A549 (cell line): ENCODE results near the gene MUC15. TPM values are rescaled to one million over a fixed set of nuclear protein-coding genes. Genes with fewer than 3 reads are reported as not detected.
A peak's percentile ranks its signal among the peaks of the same experiment; 100 is the strongest.

Source experiments
- ATAC-seq, 2 experiments: fragments of 200-7000 bp in 1 of 2; fragments of >200 bp in 1 of 2; cut with Nextera tagmentation in 1 of 2; cut with Tn5 transposase in 1 of 2; 3 replicates each; pipeline versions ENCODE4 v1.8.0 to v1.9.1; 2018 to 2020; ENCODE audit warnings: mild to moderate bottlenecking in 1 of 2, moderate library complexity in 1 of 2
- CTCF ChIA-PET: fragments of 300-600 bp; sonication (Branson Sonifier 250); formaldehyde crosslinking; extraction: SDS; loops from one replicate; lab custom pipeline; 2021; ENCODE audit warnings: antibody characterized with exemption, inconsistent platforms; lab: Yijun Ruan, JAX
- POLR2A ChIA-PET: fragments of 350-600 bp; formaldehyde crosslinking; extraction: SDS; loops from one replicate; lab custom pipeline; 2021; ENCODE audit warnings: antibody characterized with exemption, inconsistent platforms; lab: Yijun Ruan, JAX
- DNase-seq, 2 experiments: peaks; one replicate each; pipeline versions ENCODE4 v3.0.0 to v3.0.0-alpha.2; 2011 to 2016; ENCODE audit warnings: low read depth in 1 of 2, low spot score in 1 of 2
- FAIRE-seq: peaks from 2 replicates; lab custom pipeline; 2011; peaks lifted over from hg19 to GRCh38; lab: Jason Lieb, UNC
- H3K27ac ChIP-seq, 2 experiments: fragments of >200 bp; sonication (Bioruptor Twin); formaldehyde crosslinking; 3 replicates each; pipeline ENCODE4 v1.5.1; 2016 to 2017
- H3K4me1 ChIP-seq: fragments of >200 bp; sonication (Bioruptor Twin); formaldehyde crosslinking; 3 replicates; pipeline ENCODE4 v1.6.1; 2016
- H3K4me2 ChIP-seq: fragments of >200 bp; sonication (Bioruptor Twin); formaldehyde crosslinking; 3 replicates; pipeline ENCODE4 v1.6.1; 2016
- H3K4me3 ChIP-seq: fragments of >200 bp; sonication (Bioruptor Twin); formaldehyde crosslinking; 3 replicates; pipeline ENCODE4 v1.5.1; 2016
- H3K9me3 ChIP-seq: fragments of >200 bp; sonication (Bioruptor Twin); formaldehyde crosslinking; 3 replicates; pipeline ENCODE4 v1.6.1; 2016
- CBX2 ChIP-seq: fragments of 200-600 bp; sonication (generic); IDR thresholded peaks from 2 replicates; pipeline ENCODE4 v1.6.1; 2016; ENCODE audit warnings: low read depth, mild to moderate bottlenecking, borderline replicate concordance
- CBX8 ChIP-seq: fragments of 200-600 bp; sonication (generic); IDR thresholded peaks from 2 replicates; pipeline ENCODE4 v1.6.1; 2016
- CEBPB ChIP-seq, 2 experiments: fragments of >200 bp in 1 of 2; sonication (Bioruptor Twin) in 1 of 2; formaldehyde crosslinking in 1 of 2; IDR thresholded peaks; 2 replicates each; pipeline ENCODE4 v1.6.1; 2012 to 2016
- CHD2 ChIP-seq: fragments of 150-350 bp; IDR thresholded peaks from 2 replicates; pipeline ENCODE4 v1.6.1; 2014; ENCODE audit warnings: low read length; ENCODE audit not compliant: partially characterized antibody
- EHF ChIP-seq: fragments of 250-450 bp; sonication (Bioruptor Pico); IDR thresholded peaks from 2 replicates; pipeline ENCODE4 v1.5.0; 2020; ENCODE audit warnings: mild to moderate bottlenecking
- FOSB ChIP-seq: fragments of 250-450 bp; sonication (Bioruptor Pico); IDR thresholded peaks from 2 replicates; pipeline ENCODE4 v1.5.0; 2020; ENCODE audit warnings: mild to moderate bottlenecking, moderate library complexity
- JUNB ChIP-seq: fragments of >200 bp; sonication (Bioruptor Twin); formaldehyde crosslinking; IDR thresholded peaks from 2 replicates; pipeline ENCODE4 v1.6.1; 2016
- MAZ ChIP-seq: fragments of 150-350 bp; IDR thresholded peaks from 2 replicates; pipeline ENCODE4 v1.6.1; 2014; ENCODE audit warnings: antibody characterized with exemption, low read depth, low read length, borderline replicate concordance
- NPAS2 ChIP-seq: fragments of 250-450 bp; sonication (Bioruptor Pico); IDR thresholded peaks from 2 replicates; pipeline ENCODE4 v1.8.0; 2022; ENCODE audit warnings: mild to moderate bottlenecking, moderate library complexity, borderline replicate concordance
- RCOR1 ChIP-seq: fragments of 150-350 bp; IDR thresholded peaks from 2 replicates; pipeline ENCODE4 v1.6.1; 2014; ENCODE audit warnings: antibody characterized with exemption, low read length, low read depth
- SMC3 ChIP-seq: fragments of >200 bp; sonication (Bioruptor Twin); formaldehyde crosslinking; IDR thresholded peaks from 3 replicates; pipeline ENCODE4 v1.6.1; 2018; ENCODE audit warnings: inconsistent platforms
- TP53 ChIP-seq: fragments of 250-450 bp; sonication (Bioruptor Pico); IDR thresholded peaks from 2 replicates; pipeline ENCODE4 v1.5.0; 2021; ENCODE audit warnings: mild to moderate bottlenecking, moderate library complexity
- ZC3H11A ChIP-seq: fragments of 450-650 bp; IDR thresholded peaks from 2 replicates; pipeline ENCODE4 v1.6.1; 2014; ENCODE audit warnings: antibody characterized with exemption, mild to moderate bottlenecking
- ZFP36 ChIP-seq: fragments of 450-650 bp; IDR thresholded peaks from 2 replicates; pipeline ENCODE4 v1.6.1; 2014; ENCODE audit warnings: borderline replicate concordance; ENCODE audit not compliant: partially characterized antibody
- WGBS: methylation state at CpG from one replicate; pipeline ENCODE4 v1.1.6; 2017; ENCODE audit errors: missing lambda C conversion rate; 5-methylcytosine and 5-hydroxymethylcytosine counted together
- polyA plus RNA-seq, 4 experiments: library from polyadenylated mRNA; depleted of rRNA in 3 of 4; stranded (reverse); fragments of >200 nt; fragmentation: RNase III in 1 of 4; extraction: RNeasy Plus Mini Kit Qiagen cat#74134 plus additional on column Dnase treatment in 1 of 4; gene quantifications; 2 replicates in 3 of 4; 3 replicates in 1 of 4; pipeline ENCODE4 v1.2.3, GENCODE V29; 2011 to 2017
- TF ChIP-seq, protein P1 (sequence below): fragments of >200 bp; sonication (Bioruptor Twin); formaldehyde crosslinking; IDR thresholded peaks from 3 replicates; pipeline ENCODE4 v1.5.1; 2016
- TF ChIP-seq, protein P2 (sequence below): IDR thresholded peaks from 2 replicates; pipeline ENCODE4 v1.6.1; 2012
- TF ChIP-seq, protein P3 (sequence below): fragments of 250-450 bp; sonication (Bioruptor Pico); IDR thresholded peaks from 2 replicates; pipeline ENCODE4 v1.5.0; 2021; ENCODE audit warnings: mild to moderate bottlenecking, moderate library complexity, borderline replicate concordance
- TF ChIP-seq, protein P4 (sequence below): fragments of 250-450 bp; sonication (Bioruptor Pico); IDR thresholded peaks from 2 replicates; pipeline ENCODE4 v1.5.0; 2020; ENCODE audit warnings: low read depth, mild to moderate bottlenecking, moderate library complexity

MUC15 gene
- polyA plus RNA-seq, 2 of the 4 experiments (the other 2 are of a cell fraction) = not detected

DNA sequence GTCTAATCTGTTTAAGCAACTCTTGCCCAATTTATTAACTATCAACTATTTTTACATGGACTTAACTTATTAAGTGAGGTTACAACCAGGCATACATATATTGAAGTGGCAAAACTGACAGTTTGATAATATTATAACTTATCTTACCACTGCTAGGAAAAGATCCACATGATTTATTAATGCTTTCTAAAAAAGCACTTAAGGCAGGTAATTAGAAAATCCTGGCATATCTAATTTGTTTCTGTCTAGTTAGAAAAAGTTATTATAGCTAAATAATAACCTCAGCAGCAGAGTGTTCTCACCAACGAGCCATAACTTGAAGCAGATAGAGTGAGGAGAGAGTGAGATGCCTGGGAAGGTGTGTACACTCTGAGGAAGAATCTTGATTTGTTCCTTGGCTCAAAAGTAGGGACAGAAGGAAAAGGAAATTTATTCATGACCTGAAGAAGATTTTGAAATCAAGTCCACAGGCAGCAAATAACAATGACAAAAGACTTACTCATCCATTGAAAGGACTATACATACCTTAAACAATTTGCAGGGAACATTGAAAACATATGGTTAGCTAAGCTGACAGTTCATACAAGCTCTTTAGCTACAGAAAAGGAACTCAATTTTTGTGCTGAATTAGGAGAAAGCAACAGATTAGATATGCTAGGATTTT lies 7.1 kb upstream of the MUC15 start:
- no peak overlapping the region for H3K27ac ChIP-seq
- peak overlapping the region; percentile 37; the same call in 2 of the 3 replicates for H3K4me2 ChIP-seq
- no peak overlapping the region for H3K4me3 ChIP-seq
- TF ChIP-seq FOSB = no peak
- TF ChIP-seq JUNB = 0 out of 2 replicates have a peak, but pooled peaks have one; percentile 26
- H3K9me3 ChIP-seq = no peaks in the 10 kb centered on the region
- no peak for FAIRE-seq
- CTCF ChIA-PET = no interaction called here
- POLR2A ChIA-PET = no interaction called here
- H3K4me1 ChIP-seq = peaks cover 27% of the 10 kb centered on the region
- WGBS = 3% methylated on average over 1 of the region's 1 CpG
- no peak for DNase-seq
- peak in 1 of 2 experiments; percentile 30; a peak in 1 of 6 replicates for ATAC-seq

DNA sequence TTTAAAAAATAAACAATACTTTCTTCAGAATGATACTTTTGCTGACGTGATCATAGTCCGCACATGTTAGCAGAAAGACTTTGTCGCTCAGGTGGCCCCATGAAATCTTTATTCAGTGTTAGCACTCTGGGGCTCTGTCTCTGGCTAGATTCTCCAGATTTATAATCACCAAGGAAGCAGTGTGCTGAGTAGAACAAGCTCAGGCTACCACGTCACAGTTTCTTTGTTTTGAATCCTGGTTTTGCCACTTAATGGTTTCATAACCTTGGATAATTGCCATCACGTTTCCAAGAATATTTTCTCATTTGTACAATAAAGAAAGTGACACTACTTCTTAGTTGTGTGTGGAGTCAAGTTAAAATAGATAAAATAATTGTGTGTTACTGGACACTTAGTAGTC lies 3.9 kb upstream of the MUC15 start:
- no peak overlapping the region for H3K4me3 ChIP-seq
- H3K4me1 ChIP-seq = peaks cover 21% of the 10 kb centered on the region
- POLR2A ChIA-PET = no interaction called here
- H3K4me2 ChIP-seq = no peak overlapping the region
- DNase-seq (no peak), ATAC-seq (no peak), FAIRE-seq (no peak)
- CTCF ChIA-PET = interaction anchor here (1.3 kb wide), 1 partner anchor 18 kb away, joined by 3 read pairs; no protein-coding TSS in a partner anchor
- TF ChIP-seq, protein P1, sequence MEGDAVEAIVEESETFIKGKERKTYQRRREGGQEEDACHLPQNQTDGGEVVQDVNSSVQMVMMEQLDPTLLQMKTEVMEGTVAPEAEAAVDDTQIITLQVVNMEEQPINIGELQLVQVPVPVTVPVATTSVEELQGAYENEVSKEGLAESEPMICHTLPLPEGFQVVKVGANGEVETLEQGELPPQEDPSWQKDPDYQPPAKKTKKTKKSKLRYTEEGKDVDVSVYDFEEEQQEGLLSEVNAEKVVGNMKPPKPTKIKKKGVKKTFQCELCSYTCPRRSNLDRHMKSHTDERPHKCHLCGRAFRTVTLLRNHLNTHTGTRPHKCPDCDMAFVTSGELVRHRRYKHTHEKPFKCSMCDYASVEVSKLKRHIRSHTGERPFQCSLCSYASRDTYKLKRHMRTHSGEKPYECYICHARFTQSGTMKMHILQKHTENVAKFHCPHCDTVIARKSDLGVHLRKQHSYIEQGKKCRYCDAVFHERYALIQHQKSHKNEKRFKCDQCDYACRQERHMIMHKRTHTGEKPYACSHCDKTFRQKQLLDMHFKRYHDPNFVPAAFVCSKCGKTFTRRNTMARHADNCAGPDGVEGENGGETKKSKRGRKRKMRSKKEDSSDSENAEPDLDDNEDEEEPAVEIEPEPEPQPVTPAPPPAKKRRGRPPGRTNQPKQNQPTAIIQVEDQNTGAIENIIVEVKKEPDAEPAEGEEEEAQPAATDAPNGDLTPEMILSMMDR = no peak
- no peaks in the 10 kb centered on the region for H3K9me3 ChIP-seq
- no peak overlapping the region for H3K27ac ChIP-seq
- 57% methylated on average over 5 of the region's 5 CpGs for WGBS

DNA sequence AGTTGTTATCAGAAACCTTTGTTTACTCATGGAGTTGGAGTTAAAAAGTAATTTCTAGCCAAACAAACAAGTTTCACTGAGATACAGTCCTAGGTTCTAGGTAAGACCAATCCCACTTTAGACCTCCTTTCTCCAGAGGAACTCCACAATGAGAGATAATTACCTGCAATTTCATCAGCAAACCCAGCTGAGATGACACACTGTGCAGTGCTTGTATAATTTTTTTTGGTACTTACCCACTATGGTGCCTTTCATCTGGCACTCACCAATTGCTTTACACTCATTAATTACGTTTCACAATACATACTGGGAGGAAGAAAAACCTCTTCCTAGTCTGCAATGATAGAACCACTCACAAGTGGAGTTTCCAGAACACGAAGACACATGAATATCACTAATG lies 1.8 kb upstream of the MUC15 start:
- DNase-seq = no peak
- no peak for ATAC-seq
- Histone ChIP-seq H3K27ac (no peak overlapping the region), H3K4me3 (no peak overlapping the region), H3K4me1 (peaks cover under 1% of the 10 kb centered on the region; the same call in 2 of the 3 replicates), H3K9me3 (no peaks in the 10 kb centered on the region), H3K4me2 (no peak overlapping the region)
- WGBS = 33% methylated on average over 2 of the region's 2 CpGs
- POLR2A ChIA-PET = no interaction called here
- no peak for TF ChIP-seq MAZ
- TF ChIP-seq NPAS2 (CRISPR knock-in tag) = no peak
- no peak for TF ChIP-seq CBX8
- TF ChIP-seq, protein P2, sequence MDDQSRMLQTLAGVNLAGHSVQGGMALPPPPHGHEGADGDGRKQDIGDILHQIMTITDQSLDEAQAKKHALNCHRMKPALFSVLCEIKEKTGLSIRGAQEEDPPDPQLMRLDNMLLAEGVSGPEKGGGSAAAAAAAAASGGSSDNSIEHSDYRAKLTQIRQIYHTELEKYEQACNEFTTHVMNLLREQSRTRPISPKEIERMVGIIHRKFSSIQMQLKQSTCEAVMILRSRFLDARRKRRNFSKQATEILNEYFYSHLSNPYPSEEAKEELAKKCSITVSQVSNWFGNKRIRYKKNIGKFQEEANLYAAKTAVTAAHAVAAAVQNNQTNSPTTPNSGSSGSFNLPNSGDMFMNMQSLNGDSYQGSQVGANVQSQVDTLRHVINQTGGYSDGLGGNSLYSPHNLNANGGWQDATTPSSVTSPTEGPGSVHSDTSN = no peak
- no peak for TF ChIP-seq CBX2
- TF ChIP-seq TP53 = no peak
- TF ChIP-seq, protein P3, sequence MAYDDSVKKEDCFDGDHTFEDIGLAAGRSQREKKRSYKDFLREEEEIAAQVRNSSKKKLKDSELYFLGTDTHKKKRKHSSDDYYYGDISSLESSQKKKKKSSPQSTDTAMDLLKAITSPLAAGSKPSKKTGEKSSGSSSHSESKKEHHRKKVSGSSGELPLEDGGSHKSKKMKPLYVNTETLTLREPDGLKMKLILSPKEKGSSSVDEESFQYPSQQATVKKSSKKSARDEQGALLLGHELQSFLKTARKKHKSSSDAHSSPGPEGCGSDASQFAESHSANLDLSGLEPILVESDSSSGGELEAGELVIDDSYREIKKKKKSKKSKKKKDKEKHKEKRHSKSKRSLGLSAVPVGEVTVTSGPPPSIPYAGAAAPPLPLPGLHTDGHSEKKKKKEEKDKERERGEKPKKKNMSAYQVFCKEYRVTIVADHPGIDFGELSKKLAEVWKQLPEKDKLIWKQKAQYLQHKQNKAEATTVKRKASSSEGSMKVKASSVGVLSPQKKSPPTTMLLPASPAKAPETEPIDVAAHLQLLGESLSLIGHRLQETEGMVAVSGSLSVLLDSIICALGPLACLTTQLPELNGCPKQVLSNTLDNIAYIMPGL (CRISPR knock-in tag) = no peak
- no peak for TF ChIP-seq CHD2
- TF ChIP-seq, protein P4, sequence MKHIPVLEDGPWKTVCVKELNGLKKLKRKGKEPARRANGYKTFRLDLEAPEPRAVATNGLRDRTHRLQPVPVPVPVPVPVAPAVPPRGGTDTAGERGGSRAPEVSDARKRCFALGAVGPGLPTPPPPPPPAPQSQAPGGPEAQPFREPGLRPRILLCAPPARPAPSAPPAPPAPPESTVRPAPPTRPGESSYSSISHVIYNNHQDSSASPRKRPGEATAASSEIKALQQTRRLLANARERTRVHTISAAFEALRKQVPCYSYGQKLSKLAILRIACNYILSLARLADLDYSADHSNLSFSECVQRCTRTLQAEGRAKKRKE (CRISPR knock-in tag) = no peak
- TF ChIP-seq ZC3H11A = no peak
- TF ChIP-seq CEBPB (IDR thresholded peaks at IDR 0.05) = no peak
- no peak for TF ChIP-seq ZFP36
- no peak for TF ChIP-seq SMC3
- TF ChIP-seq EHF (CRISPR knock-in tag) = no peak
- no peak for TF ChIP-seq RCOR1
- CTCF ChIA-PET = no interaction called here
- FAIRE-seq = no peak
